Raji (cell line): ENCODE data around the gene AP1G2.

Experiments
- POLR2A ChIP-seq: IDR thresholded peaks from 2 replicates; pipeline ENCODE4 v1.6.1; 2011; ENCODE audit warnings: low read depth, low read length, control low read depth; ENCODE audit not compliant: insufficient read depth

AP1G2 gene

DNA sequence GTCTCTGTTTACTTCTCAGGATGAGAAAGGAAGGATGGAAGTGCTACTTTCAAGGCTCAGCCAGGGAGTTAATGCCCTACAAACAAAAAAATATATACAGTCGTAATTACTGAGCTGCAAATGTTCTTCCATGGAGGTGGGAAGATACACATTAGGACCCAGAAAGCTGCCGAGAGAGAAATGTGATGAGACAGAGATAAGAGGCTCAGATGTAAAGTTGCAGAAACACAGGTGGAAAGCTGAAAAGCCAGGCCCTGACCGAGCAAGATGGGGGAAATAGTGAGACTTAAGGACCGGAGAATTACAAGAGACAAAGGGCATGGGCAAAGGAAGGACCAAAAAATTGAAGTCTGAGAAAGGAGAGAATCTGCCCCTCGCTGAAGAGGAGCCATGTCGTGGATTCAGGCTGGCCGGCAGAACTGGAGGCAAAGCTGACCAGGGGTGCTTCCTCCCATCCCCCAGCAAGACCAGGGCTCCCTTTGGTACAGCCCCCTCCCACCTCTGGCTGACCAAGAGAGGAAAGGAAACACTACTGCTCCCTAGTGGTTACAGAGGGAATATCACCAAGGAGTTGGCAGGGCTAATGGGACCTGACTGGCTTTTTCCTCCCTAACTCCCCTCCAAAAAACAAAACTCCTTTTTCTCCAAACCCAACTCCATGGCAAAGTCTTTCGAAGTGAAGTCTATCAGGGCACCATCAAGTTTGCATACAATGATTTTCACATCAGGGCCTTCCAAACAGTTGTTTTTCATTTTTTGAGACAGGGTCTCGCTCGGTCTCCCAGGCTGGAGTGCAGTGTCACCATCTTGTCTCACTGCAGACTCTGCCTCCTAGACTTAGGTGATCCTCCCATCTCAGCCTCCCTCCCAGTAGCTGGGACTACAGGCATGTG, 28.1 kb downstream of the AP1G2 start:
- TF ChIP-seq POLR2A, result no peak

DNA sequence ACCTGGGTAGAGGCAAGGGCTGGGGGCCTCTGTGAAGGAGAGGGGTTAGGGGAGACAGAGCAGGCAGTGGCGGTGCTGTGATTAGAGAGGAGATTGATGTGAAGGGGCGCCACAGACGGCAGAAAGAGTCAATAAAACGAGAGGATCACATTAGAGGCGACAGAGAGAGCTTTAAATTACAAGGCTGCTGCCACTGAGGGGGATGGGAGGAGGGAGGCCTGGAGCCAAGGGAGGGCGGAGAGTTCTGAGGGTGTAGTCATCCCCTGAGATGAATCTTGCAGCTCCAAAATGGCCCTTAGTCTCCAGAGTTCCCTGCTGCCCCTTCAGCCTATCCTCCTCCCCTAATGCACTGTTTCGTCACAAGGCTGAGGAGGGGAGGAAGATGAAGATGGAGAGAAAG, 28.8 kb downstream of the AP1G2 start:
- no peak for TF ChIP-seq POLR2A

DNA sequence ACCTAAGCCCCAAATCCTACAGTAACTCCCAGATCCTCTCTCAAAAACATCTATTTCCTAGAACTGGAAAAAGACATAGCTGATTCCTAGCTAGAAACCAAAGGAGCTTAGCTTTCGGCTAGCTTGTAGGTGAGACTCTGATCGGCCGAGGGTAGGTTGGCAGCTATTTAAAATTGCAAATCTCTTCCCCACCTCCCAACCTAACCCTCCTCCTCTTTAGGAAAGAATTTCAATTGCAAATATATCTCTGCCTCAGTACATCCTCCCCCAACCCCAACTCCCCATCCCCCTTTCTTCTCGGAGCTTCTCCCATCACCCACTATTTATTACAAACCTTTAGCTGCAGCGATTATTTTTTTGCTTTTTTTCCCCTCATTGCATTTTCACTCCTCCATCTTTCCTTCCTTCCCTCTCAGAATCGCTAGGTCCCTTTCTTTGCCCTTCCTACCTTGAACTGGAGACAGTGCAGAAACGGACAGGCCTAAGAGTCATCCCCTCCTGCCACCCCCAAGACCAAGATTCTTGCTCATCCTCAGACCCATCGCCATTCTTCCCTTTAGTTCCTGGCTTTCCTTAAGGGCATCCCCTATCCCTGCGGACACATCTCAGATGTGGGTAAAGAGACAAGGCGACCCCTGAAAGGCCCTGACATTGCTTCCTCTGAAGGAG, 29.4 kb downstream of the AP1G2 start:
- no peak for TF ChIP-seq POLR2A

DNA sequence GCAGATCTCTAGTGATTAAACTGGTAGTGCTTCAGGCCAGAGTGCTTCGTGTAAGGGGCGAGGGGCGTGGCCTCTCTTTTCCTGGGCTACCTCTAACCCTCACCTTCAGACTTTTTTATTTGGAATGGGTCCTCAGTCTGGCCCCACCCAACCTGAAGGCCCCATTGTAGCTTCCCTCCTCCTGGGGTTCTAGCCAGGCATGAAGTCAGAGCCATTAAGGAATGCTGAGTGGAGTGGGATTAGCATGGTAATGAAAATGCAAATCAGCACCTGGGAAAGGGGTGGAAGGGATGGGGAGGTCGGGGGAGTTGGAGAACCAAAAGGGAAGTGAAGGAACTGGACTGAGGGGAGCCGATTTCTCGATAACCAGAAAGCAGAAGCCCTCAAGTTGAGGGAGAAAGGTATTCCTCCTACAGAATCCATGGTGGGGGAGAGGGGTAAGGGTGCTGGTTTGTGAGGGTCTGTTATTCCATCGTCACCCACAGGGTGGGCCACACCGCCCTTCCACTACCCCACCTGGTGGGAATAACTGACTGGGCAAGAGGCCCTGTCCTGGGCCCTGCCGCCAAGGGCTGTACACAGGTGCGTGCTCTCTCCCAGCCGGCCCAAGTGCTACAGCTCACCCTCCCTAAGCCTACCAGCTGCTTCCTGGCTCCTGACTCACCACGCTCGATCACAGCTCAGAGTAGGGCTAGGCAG, 30.1 kb downstream of the AP1G2 start:
- no peak for TF ChIP-seq POLR2A

DNA sequence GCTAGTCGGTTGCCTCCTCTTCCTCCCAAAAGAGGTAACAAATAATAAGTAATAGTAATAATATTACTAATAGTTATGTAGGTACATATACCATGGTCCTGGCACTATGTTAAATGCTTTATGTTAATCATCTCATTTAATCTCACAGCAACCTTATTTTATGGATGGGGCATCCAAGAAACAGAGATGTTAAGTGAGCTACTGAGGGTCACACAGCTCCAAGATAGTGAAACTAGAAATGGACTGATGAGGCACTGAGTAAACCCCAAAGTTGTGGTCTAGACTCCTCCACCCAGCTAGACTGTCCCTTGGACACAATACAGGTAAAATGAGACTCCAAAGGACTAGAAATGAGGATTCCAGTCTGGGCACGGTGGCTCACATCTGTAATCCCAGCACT, 31.1 kb downstream of the AP1G2 start:
- TF ChIP-seq POLR2A, result no peak

DNA sequence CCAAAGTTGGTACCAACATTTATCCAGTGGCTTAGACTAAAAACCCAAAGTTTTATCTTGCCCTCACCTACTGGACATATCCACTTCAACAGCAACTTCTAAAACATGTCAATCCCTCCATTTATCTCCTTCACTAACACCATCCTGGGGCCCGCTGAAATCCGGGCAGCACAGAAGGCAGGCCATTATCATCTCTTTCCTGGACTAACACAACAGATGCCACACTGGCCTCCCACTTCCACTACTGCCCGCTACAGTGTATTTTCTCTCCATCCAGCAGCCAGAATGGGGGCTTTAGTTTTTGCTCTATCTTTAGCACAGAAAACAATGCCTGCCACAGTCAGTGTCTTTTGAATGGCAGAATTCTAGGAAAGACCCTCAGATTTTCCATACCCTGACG, 31.6 kb downstream of the AP1G2 start:
- no peak for TF ChIP-seq POLR2A

DNA sequence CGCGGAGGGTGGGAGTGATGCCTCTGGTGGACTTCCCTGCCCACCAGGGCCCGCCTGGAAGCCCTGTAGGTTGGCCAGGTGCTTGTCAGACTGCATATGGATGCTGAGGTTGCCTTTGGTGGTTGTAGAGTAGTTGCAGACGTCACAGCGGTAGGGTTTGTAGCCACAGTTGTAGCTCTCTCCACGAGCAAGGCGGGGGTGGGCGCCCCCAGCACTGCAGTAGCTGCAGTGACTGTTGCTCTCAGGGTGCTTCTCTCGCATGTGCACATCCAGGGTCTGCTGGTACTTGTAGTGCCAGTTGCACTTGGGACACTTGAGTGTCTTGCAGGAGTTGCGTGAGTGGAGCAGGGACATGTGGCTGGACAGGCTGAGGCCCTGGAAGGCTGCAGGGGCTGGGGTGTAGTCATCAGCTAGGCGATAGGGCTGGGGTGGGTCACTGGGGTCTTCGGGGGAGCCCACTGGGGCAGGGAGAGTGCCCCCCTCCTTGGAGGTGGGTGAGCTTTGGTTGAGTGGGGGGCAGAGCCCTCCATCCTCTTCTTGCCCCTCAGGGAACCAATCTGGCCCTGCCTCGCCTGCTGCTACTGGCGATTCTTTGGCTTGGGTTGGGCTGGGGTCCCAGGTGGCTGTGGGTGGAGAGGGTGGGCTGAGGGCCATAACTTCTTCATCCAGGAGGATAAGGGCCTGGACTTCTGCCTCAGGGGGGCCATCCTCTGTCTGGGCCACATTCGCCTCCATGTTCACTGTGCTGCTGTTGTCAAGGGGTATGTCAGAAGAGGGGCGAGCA, 33.7 kb downstream of the AP1G2 start:
- no peak for TF ChIP-seq POLR2A

DNA sequence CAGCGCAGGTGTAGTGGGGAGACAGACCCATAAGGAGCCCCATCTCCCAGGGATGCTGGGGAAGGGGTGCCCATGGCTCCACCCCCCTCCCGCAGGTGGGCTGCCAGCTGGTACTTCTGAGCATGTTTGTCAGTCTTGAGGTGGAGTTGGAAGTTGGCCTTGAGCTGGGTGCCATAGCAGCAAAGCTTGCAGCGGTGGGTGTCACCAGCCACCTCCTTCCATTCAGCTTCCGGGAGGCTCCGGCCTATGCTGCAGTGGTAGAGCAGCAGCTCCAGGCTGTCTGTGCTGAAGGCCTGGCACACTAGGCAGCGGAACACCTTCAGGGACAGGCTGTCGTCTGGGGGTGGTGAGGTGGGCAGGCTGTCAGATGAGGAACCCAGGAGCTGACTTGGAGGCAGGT, 34.9 kb downstream of the AP1G2 start:
- no peak for TF ChIP-seq POLR2A

DNA sequence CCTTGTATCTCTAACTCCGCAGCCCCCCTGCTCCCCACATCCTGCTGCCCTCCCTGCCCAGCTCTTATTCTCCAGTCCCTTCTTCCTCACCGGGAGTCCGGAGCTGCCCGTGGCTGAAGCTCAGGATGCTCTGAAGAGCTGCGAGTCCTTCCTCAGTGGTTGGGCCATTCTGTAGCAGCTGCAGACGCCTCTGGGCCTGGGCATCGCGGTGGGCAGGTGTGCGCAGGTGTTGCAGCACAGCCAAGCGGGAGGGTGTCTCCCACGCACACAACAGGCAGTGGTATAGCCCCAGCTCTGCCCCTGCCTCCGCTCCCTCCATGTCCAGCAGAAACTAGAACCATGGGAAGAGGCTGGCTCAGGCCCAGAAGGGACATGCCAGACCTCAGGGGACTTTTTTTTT, 36.2 kb downstream of the AP1G2 start:
- TF ChIP-seq POLR2A, result no peak

DNA sequence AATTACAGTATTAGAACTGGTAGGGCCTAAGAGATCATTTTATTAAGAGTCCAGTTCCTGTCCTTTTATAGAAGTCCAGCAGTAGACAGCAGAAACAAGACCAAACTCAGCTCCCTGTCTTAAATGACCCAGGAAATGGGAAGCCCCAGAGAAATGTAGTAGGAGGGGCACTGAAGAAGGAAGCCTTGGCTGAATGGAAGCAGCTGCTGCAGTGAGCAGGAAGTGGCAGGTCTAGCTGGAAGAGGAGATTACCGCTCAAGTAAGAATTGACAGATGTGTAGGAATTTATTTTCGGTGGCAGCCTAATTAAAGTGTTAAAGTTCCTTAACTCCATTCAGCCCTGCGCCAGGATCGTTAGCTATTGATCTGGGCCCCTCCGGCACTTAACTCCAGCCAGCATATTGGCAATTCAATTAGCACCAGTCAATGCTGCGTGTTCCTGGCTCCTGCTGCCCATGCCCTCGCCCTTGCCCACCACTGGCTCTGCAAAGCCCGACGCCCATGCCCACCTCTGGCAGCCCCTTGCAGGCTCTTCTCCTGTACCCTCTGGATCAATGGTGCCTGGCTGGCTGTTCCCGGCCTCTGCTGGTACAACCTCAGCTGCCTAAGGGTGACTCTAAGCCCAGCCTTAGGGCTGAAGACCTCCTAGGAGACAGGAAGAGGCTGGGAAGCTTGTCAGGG, 37.1 kb downstream of the AP1G2 start:
- TF ChIP-seq POLR2A, result no peak

DNA sequence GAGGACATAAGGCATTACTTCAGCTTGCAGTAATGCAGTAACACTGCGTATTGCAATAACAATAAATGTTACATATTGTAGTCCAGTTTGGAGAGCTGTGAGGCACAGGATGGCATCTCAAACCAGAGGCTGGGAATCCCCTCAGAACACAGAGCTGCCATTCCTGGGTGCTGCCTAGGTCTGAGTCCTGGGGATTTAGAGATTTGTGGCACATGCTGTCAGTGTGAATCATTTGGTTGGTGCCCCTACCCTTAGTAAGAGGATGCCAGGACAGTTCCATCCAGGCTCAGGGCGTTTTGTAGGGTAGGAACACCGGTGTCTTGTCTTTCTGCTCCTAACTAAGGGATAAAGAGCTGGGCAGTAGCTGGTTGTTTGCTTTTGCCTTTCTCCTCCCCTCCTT, 38.6 kb downstream of the AP1G2 start:
- TF ChIP-seq POLR2A, result no peak

DNA sequence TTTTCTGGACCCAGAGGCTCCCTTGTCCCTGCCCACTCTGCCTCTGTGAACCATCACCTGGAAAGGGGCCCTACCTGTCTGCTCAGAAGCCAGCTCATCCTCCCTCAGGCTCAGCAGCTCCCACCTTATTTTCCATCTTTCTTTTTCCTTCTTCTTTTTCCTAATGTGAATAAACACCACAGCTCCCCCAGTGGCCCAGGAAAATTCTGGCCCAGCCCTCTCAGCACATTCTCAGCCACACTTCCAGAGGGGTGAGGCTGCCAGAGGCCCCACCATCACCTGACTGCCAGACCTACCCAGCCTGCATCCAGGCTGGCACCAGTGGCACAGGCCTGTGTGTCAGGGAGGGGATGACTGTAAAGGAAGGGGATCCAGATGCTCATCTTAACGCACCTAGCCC, 39.0 kb downstream of the AP1G2 start:
- TF ChIP-seq POLR2A, result no peak

DNA sequence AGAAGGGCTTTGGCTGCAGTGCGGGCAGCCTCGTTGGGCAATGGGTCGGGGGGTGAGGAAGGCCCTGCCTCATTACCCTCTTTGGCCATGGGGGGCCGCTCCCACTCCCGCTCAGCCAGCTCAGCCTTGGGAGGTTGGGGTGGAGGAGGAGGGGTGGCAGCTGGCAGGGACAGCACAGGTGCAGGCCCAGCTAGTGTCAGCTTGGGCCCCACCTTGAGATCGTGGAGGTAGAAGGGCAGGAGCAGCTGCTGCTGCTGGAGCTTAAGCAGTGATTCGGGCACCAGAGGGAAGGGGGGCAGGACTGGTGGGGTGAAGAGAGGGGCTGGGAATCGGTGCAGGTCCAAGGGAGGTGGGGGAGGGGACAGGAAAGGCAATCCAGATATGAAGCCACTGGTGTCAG, 42.0 kb downstream of the AP1G2 start:
- TF ChIP-seq POLR2A, result no peak

DNA sequence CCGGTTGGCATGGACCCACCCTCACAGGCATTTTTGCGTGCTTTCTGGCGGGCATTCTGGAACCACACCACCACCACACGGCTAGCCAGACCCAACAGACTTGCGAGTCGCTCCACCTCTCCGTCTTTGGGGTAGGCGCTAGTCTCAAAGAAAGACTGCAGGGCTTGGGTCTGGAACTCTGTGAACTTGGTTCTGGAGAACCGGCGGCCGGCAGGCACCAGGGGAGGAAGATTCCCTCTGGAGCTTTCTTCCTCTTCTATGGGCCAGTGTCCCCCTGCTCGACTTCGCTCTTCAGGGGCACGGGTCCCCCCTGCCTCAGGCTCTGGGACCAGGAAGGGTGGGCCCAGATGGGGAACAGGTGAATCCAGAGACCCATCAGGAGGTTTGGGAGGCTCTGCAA, 42.6 kb downstream of the AP1G2 start:
- no peak for TF ChIP-seq POLR2A
